H9 (cell line): ENCODE results near the gene RAMP3. TPM values are rescaled to one million over a fixed set of nuclear protein-coding genes. Genes with fewer than 3 reads are reported as not detected.

ENCODE experiments used
- DNase-seq: peaks from one replicate; pipeline ENCODE4 v3.0.0-alpha.2; 2017
- H2AFZ ChIP-seq: one replicate; pipeline ENCODE4 v1.6.1; 2013; ENCODE audit warnings: mild to moderate bottlenecking, low read length, control low read depth, moderate library complexity
- H2AK5ac ChIP-seq: 2 replicates; pipeline ENCODE4 v1.6.1; 2013; ENCODE audit warnings: low read length, control low read depth, mixed read lengths; ENCODE audit not compliant: insufficient read length
- H2BK120ac ChIP-seq: one replicate; pipeline ENCODE4 v1.6.1; 2013; ENCODE audit warnings: low read depth, mild to moderate bottlenecking, low read length, control low read depth, inconsistent platforms; ENCODE audit not compliant: poor library complexity, severe bottlenecking
- H2BK12ac ChIP-seq: 2 replicates; pipeline ENCODE4 v1.6.1; 2013; ENCODE audit warnings: low read length, control low read depth, mixed read lengths, low read depth; ENCODE audit not compliant: insufficient read length
- H2BK15ac ChIP-seq: 2 replicates; pipeline ENCODE4 v1.6.1; 2013; ENCODE audit warnings: low read depth, low read length, control low read depth
- H2BK20ac ChIP-seq: one replicate; pipeline ENCODE4 v1.6.1; 2013; ENCODE audit warnings: low read depth, mild to moderate bottlenecking, low read length, control low read depth, inconsistent platforms; ENCODE audit not compliant: poor library complexity, severe bottlenecking
- H2BK5ac ChIP-seq: 2 replicates; pipeline ENCODE4 v1.6.1; 2013; ENCODE audit warnings: low read length, control low read depth, mixed read lengths; ENCODE audit not compliant: insufficient read length
- H3K14ac ChIP-seq: 2 replicates; pipeline ENCODE4 v1.6.1; 2013; ENCODE audit warnings: low read length, control low read depth; ENCODE audit not compliant: insufficient read depth
- H3K18ac ChIP-seq: 2 replicates; pipeline ENCODE4 v1.6.1; 2013; ENCODE audit warnings: low read depth, mild to moderate bottlenecking, mixed read lengths, low read length, control low read depth; ENCODE audit not compliant: insufficient read length
- H3K23ac ChIP-seq: 2 replicates; pipeline ENCODE4 v1.6.1; 2013; ENCODE audit warnings: low read length, control low read depth, mixed read lengths, low read depth; ENCODE audit not compliant: insufficient read length
- H3K23me2 ChIP-seq: 2 replicates; pipeline ENCODE4 v1.6.1; 2013; ENCODE audit warnings: low read depth, mild to moderate bottlenecking, mixed read lengths, low read length, control low read depth; ENCODE audit not compliant: insufficient read length, poor library complexity, severe bottlenecking
- H3K27ac ChIP-seq: 2 replicates; pipeline ENCODE4 v1.5.1; 2013; ENCODE audit warnings: low read length, control low read depth, mixed read lengths, low read depth; ENCODE audit not compliant: insufficient read length
- H3K27me3 ChIP-seq: 2 replicates; pipeline ENCODE4 v1.6.1; 2013; ENCODE audit warnings: low read length, control low read depth, inconsistent platforms; ENCODE audit not compliant: insufficient read depth
- H3K4ac ChIP-seq: 2 replicates; pipeline ENCODE4 v1.6.1; 2013; ENCODE audit warnings: low read depth, mild to moderate bottlenecking, control low read depth, inconsistent platforms, low read length, moderate library complexity
- H3K4me1 ChIP-seq: 2 replicates; pipeline ENCODE4 v1.6.1; 2013; ENCODE audit warnings: low read length, control low read depth, inconsistent platforms; ENCODE audit not compliant: insufficient read depth
- H3K4me2 ChIP-seq: 2 replicates; pipeline ENCODE4 v1.6.1; 2013; ENCODE audit warnings: low read length, control low read depth, mixed read lengths; ENCODE audit not compliant: insufficient read length, insufficient read depth
- H3K56ac ChIP-seq: 2 replicates; pipeline ENCODE4 v1.6.1; 2013; ENCODE audit warnings: low read depth, mild to moderate bottlenecking, mixed read lengths, low read length, control low read depth; ENCODE audit not compliant: insufficient read length
- H3K79me1 ChIP-seq: 2 replicates; pipeline ENCODE4 v1.6.1; 2013; ENCODE audit warnings: low read depth, mild to moderate bottlenecking, moderate library complexity, low read length, control low read depth, inconsistent platforms; ENCODE audit not compliant: insufficient read depth, poor library complexity, severe bottlenecking
- H3K79me2 ChIP-seq: 2 replicates; pipeline ENCODE4 v1.6.1; 2013; ENCODE audit warnings: low read length, control low read depth, inconsistent platforms; ENCODE audit not compliant: insufficient read depth
- H3K9ac ChIP-seq: 2 replicates; pipeline ENCODE4 v1.6.1; 2013; ENCODE audit warnings: low read length, control low read depth, mixed read lengths; ENCODE audit not compliant: insufficient read length; ENCODE audit errors: extremely low read depth
- H3K9me3 ChIP-seq: one replicate; pipeline ENCODE4 v1.6.1; 2013; ENCODE audit warnings: low read depth, low read length, inconsistent platforms; ENCODE audit not compliant: control insufficient read depth
- H3T11ph ChIP-seq: one replicate; pipeline ENCODE4 v1.6.1; 2013; ENCODE audit warnings: mild to moderate bottlenecking, low read length, control low read depth, inconsistent platforms
- H4K20me1 ChIP-seq: one replicate; pipeline ENCODE4 v1.6.1; 2013; ENCODE audit not compliant: control insufficient read depth, insufficient read length, insufficient read depth
- H4K5ac ChIP-seq: 2 replicates; pipeline ENCODE4 v1.6.1; 2013; ENCODE audit warnings: low read depth, mild to moderate bottlenecking, mixed read lengths, low read length, control low read depth; ENCODE audit not compliant: insufficient read length
- H4K8ac ChIP-seq: replicated peaks from 2 replicates; pipeline ENCODE4 v1.6.1; 2013; ENCODE audit warnings: low read length, control low read depth, mixed read lengths, low read depth; ENCODE audit not compliant: insufficient read length
- H4K91ac ChIP-seq: 2 replicates; pipeline ENCODE4 v1.6.1; 2013; ENCODE audit warnings: low read depth, mild to moderate bottlenecking, moderate library complexity, mixed read lengths, low read length, control low read depth; ENCODE audit not compliant: insufficient read length
- H3K27ac Mint-ChIP-seq, 3 experiments: 2 replicates in 2 of 3; 3 replicates in 1 of 3; pipeline ENCODE4 v1.8.0; 2020 to 2021; ENCODE audit warnings: mixed read lengths in 3 of 3, mild to moderate bottlenecking in 1 of 3, moderate library complexity in 1 of 3
- H3K27me3 Mint-ChIP-seq: 2 replicates; pipeline ENCODE4 v1.8.0; 2021; ENCODE audit warnings: low read depth, mild to moderate bottlenecking, moderate library complexity, mixed read lengths
- H3K36me3 Mint-ChIP-seq, 3 experiments: 2 replicates in 2 of 3; 3 replicates in 1 of 3; pipeline ENCODE4 v1.8.0; 2020 to 2021; ENCODE audit warnings: low read depth in 3 of 3, mixed read lengths in 3 of 3; ENCODE audit not compliant: insufficient read depth in 1 of 3
- H3K4me1 Mint-ChIP-seq, 2 experiments: 2 replicates each; pipeline ENCODE4 v1.8.0; 2020; ENCODE audit warnings: mixed read lengths in 2 of 2
- H3K4me3 Mint-ChIP-seq, 2 experiments: 2 replicates in 1 of 2; 3 replicates in 1 of 2; pipeline ENCODE4 v1.8.0; 2020 to 2021; ENCODE audit warnings: mild to moderate bottlenecking in 2 of 2, mixed read lengths in 2 of 2, moderate library complexity in 1 of 2
- H3K9me3 Mint-ChIP-seq, 2 experiments: 2 replicates in 1 of 2; 3 replicates in 1 of 2; pipeline ENCODE4 v1.8.0; 2020; ENCODE audit warnings: mild to moderate bottlenecking in 2 of 2, mixed read lengths in 2 of 2, moderate library complexity in 1 of 2
- WGBS: extraction: QIAGEN DNeasy Blood & Tissue Kit; methylation state at CpG from one replicate; pipeline ENCODE4 v1.1.7; 2013; ENCODE audit warnings: missing lambda C conversion rate, low lambda C conversion rate, mixed read lengths; ENCODE audit not compliant: insufficient read length; ENCODE audit errors: extremely low coverage; 5-methylcytosine and 5-hydroxymethylcytosine counted together
- total RNA-seq: library from RNA; stranded (reverse); gene quantifications from 2 replicates; pipeline ENCODE4 v1.2.1, GENCODE V29; 2021
- TF ChIP-seq, protein P1 (sequence below): fragments of 200-600 bp; sonication (generic); conservative IDR thresholded peaks from 3 replicates; pipeline ENCODE4 v1.8.0; 2021; ENCODE audit warnings: antibody characterized with exemption, mild to moderate bottlenecking

RAMP3 gene
- total RNA-seq, 1 experiment from 2014 or later, result 0.63 TPM

DNA sequence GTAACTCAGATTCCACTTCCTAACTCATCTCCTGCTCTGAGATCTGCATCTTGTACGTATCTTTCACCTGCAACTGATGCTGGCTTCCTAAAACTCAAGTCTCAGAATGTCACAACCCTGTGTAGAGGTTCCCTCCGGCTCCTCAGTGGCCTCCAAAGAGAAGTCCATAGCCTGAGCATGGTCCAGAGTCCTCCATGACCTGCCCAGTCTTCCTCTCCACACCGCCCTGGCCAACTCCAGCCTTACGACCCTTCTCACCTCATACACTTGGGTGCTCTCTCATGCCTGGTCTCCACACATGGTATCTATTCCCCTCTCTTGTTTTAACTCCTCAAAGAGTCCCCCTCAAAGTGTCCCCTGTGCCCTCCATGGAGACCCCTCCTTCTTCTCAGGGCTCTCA, 41.9 kb downstream of the RAMP3 start:
- H2AFZ ChIP-seq, result no peak overlapping the region
- H3K9me3 ChIP-seq, result no peaks in the 10 kb centered on the region
- H3K23me2 ChIP-seq, result no peaks in the 10 kb centered on the region
- DNase-seq, result no peak
- H4K5ac ChIP-seq, result no peak overlapping the region
- no peak overlapping the region for H3K4me2 ChIP-seq
- no peak overlapping the region for H3K18ac ChIP-seq
- no peaks in the 10 kb centered on the region for H3K4me1 ChIP-seq
- H3K4me1 Mint-ChIP-seq, result peaks cover 2% of the 10 kb centered on the region in 2 experiments; a peak in 3 of 4 replicates
- H3T11ph ChIP-seq, result no peak overlapping the region
- no peaks in the 10 kb centered on the region for H4K20me1 ChIP-seq
- no peak overlapping the region for H3K56ac ChIP-seq
- no peak overlapping the region for H3K4me3 Mint-ChIP-seq
- no peak overlapping the region for H4K91ac ChIP-seq
- H4K8ac ChIP-seq, result no peak overlapping the region
- no peak overlapping the region for H3K9ac ChIP-seq
- H2BK20ac ChIP-seq, result no peak overlapping the region
- no peak overlapping the region for H2AK5ac ChIP-seq
- H3K23ac ChIP-seq, result no peak overlapping the region
- H2BK12ac ChIP-seq, result no peak overlapping the region
- no peak overlapping the region for H3K27ac ChIP-seq
- H3K36me3 Mint-ChIP-seq, result no peaks in the 10 kb centered on the region; a peak in 1 of 7 replicates
- no peaks in the 10 kb centered on the region for H3K27me3 ChIP-seq
- H2BK15ac ChIP-seq, result no peak overlapping the region
- H3K4ac ChIP-seq, result no peak overlapping the region
- H3K9me3 Mint-ChIP-seq, result no peaks in the 10 kb centered on the region; a peak in 1 of 5 replicates
- H2BK5ac ChIP-seq, result no peak overlapping the region
- no peak overlapping the region; the same call in 1 of the 2 replicates for H3K14ac ChIP-seq
- H2BK120ac ChIP-seq, result no peak overlapping the region
- WGBS, result no CpG with 5 or more reads among the region's 4 CpGs
- TF ChIP-seq, protein P1, sequence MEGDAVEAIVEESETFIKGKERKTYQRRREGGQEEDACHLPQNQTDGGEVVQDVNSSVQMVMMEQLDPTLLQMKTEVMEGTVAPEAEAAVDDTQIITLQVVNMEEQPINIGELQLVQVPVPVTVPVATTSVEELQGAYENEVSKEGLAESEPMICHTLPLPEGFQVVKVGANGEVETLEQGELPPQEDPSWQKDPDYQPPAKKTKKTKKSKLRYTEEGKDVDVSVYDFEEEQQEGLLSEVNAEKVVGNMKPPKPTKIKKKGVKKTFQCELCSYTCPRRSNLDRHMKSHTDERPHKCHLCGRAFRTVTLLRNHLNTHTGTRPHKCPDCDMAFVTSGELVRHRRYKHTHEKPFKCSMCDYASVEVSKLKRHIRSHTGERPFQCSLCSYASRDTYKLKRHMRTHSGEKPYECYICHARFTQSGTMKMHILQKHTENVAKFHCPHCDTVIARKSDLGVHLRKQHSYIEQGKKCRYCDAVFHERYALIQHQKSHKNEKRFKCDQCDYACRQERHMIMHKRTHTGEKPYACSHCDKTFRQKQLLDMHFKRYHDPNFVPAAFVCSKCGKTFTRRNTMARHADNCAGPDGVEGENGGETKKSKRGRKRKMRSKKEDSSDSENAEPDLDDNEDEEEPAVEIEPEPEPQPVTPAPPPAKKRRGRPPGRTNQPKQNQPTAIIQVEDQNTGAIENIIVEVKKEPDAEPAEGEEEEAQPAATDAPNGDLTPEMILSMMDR, result no peak
- no peaks in the 10 kb centered on the region for H3K79me1 ChIP-seq
- peaks cover 13% of the 10 kb centered on the region for H3K27me3 Mint-ChIP-seq
- H3K79me2 ChIP-seq, result no peaks in the 10 kb centered on the region; the same call in 1 of the 2 replicates
- H3K27ac Mint-ChIP-seq, result no peak overlapping the region
